ENCODE data around the gene KANSL1.

DNA sequence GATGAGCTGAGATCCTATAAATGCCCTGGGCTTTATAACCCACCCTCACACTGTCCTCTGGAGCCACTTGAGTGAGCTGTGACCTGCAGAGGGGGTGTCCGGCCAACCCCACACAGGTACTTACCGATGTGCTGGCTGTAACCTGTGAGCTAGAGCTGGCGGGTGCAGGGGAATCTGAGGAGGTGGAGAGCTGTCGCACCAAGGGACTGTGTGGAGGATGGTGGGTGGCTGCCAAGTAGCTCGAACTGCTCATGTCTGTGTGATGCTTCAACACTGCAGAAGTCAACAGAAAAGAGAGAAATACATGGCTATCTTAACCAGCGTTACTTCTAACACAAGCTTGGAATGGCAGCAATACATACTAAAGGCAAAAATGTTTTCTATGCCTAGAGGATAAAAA is 154.8 kb downstream of the KANSL1 start:
- no peak for TF ChIP-seq EZH2 (IDR thresholded peaks at IDR 0.05; ENCODE audit: low read length, unreplicated experiment)
- TF ChIP-seq EZH2phosphoT487 (IDR thresholded peaks at IDR 0.05; ENCODE audit: borderline replicate concordance, low read length) = no peak
- TF ChIP-seq, protein P1, sequence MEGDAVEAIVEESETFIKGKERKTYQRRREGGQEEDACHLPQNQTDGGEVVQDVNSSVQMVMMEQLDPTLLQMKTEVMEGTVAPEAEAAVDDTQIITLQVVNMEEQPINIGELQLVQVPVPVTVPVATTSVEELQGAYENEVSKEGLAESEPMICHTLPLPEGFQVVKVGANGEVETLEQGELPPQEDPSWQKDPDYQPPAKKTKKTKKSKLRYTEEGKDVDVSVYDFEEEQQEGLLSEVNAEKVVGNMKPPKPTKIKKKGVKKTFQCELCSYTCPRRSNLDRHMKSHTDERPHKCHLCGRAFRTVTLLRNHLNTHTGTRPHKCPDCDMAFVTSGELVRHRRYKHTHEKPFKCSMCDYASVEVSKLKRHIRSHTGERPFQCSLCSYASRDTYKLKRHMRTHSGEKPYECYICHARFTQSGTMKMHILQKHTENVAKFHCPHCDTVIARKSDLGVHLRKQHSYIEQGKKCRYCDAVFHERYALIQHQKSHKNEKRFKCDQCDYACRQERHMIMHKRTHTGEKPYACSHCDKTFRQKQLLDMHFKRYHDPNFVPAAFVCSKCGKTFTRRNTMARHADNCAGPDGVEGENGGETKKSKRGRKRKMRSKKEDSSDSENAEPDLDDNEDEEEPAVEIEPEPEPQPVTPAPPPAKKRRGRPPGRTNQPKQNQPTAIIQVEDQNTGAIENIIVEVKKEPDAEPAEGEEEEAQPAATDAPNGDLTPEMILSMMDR (conservative IDR thresholded peaks at IDR 0.05; ENCODE audit: low read depth, low read length) = no peak

All from PC-3 (cell line).